PFSK-1 (cell line): ENCODE results near the gene CERS6.

Experiments used
- FOXP2 ChIP-seq: optimal IDR thresholded peaks from 2 replicates; pipeline ENCODE3; 2011; ENCODE audit warnings: borderline replicate concordance, control low read depth, inconsistent platforms; ENCODE audit not compliant: insufficient read depth; ENCODE audit errors: extremely low read length, extremely low read depth
- POLR2AphosphoS5 ChIP-seq: IDR thresholded peaks from 2 replicates; pipeline ENCODE4 v1.6.1; 2012; ENCODE audit warnings: low read depth, mild to moderate bottlenecking, control low read depth, low read length, moderate library complexity
- SIN3A ChIP-seq: IDR thresholded peaks from 2 replicates; pipeline ENCODE4 v1.6.1; 2012; ENCODE audit warnings: mild to moderate bottlenecking, low read length, moderate library complexity, borderline replicate concordance; ENCODE audit not compliant: insufficient read depth
- TAF1 ChIP-seq: IDR thresholded peaks from 2 replicates; pipeline ENCODE4 v1.6.1; 2012; ENCODE audit warnings: low read length, control low read depth, borderline replicate concordance; ENCODE audit not compliant: insufficient read depth
- TF ChIP-seq, protein P1 (sequence below), 2 experiments: IDR thresholded peaks; 2 replicates each; pipeline versions ENCODE4 v1.6.1 to v1.8.0; 2011 to 2012; ENCODE audit warnings: low read depth in 2 of 2, low read length in 2 of 2, control low read depth in 1 of 2, inconsistent platforms in 1 of 2, mild to moderate bottlenecking in 1 of 2, moderate library complexity in 1 of 2; ENCODE audit not compliant: insufficient read depth in 1 of 2

CERS6 gene

DNA sequence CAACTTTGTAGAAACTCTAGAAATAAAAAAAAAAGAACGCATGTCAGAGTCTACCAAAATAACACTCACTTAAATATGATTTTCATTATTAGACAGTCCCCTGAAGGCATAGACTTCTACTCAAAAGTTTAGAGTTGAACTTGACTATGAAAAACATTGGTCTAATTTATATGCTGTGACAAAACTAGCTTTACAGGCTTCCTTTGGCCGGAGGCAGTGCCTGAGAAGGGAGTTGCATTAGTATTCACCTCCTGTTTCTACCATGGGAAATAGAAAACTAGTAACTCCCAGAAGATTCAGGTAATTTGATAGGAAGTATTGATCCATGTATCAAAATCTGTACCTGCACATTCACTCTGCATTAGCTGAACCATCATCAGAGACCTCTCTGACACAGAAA, 182.9 kb downstream of the CERS6 start:
- TF ChIP-seq FOXP2 (no peak), SIN3A (no peak), POLR2AphosphoS5 (no peak), TAF1 (no peak)
- TF ChIP-seq, protein P1, sequence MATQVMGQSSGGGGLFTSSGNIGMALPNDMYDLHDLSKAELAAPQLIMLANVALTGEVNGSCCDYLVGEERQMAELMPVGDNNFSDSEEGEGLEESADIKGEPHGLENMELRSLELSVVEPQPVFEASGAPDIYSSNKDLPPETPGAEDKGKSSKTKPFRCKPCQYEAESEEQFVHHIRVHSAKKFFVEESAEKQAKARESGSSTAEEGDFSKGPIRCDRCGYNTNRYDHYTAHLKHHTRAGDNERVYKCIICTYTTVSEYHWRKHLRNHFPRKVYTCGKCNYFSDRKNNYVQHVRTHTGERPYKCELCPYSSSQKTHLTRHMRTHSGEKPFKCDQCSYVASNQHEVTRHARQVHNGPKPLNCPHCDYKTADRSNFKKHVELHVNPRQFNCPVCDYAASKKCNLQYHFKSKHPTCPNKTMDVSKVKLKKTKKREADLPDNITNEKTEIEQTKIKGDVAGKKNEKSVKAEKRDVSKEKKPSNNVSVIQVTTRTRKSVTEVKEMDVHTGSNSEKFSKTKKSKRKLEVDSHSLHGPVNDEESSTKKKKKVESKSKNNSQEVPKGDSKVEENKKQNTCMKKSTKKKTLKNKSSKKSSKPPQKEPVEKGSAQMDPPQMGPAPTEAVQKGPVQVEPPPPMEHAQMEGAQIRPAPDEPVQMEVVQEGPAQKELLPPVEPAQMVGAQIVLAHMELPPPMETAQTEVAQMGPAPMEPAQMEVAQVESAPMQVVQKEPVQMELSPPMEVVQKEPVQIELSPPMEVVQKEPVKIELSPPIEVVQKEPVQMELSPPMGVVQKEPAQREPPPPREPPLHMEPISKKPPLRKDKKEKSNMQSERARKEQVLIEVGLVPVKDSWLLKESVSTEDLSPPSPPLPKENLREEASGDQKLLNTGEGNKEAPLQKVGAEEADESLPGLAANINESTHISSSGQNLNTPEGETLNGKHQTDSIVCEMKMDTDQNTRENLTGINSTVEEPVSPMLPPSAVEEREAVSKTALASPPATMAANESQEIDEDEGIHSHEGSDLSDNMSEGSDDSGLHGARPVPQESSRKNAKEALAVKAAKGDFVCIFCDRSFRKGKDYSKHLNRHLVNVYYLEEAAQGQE (IDR thresholded peaks at IDR 0.05; ENCODE audit: insufficient read depth in 1 of 2, low read depth in 2 of 2, low read length in 2 of 2): no peak

DNA sequence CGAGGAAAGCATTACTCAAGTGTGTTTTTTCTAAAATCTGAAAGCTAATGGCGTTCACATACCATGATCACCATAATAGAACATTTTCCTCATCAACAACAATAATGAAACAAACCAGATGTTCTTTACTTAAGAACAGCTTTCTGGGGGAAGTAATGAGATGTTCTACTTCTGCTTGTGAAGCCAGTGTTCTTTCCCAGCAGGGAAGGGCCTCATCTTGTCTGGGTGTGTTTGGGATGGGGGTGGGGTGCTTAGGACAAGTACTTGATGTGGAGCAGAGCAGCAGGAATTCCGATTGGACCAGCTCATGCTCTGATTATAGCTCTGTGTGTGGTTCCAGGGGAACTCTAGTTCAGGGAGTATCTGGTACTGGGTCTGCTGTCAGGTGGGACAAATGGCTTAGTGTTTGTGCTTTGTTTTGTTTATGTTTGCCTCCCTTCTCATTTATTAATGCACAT, 183.4 kb downstream of the CERS6 start:
- TF ChIP-seq POLR2AphosphoS5 (no peak), FOXP2 (no peak), SIN3A (no peak), TAF1 (no peak)
- TF ChIP-seq, protein P1 (IDR thresholded peaks at IDR 0.05; ENCODE audit: insufficient read depth in 1 of 2, low read depth in 2 of 2, low read length in 2 of 2): no peak

DNA sequence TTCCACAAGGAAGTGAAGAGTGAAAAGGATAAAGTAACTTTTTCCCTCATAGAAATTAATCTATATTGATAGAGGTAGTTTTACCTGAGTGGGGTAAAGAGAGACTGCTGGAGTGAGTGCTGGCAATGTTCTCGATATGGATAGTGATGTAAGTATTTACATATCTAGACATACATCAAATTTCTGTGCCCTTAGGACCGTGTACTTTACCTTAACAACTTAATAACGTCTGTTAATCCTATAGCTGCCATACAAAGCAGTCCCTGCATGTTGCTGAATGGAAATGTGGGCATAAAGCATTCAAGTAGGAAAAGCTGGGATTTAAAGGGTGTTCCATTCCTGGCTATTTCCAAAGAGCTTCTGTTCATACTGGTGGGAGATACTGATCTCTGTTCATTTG, 184.0 kb downstream of the CERS6 start:
- TF ChIP-seq SIN3A: no peak
- no peak for TF ChIP-seq TAF1
- no peak for TF ChIP-seq POLR2AphosphoS5
- TF ChIP-seq, protein P1 (IDR thresholded peaks at IDR 0.05; ENCODE audit: insufficient read depth in 1 of 2, low read depth in 2 of 2, low read length in 2 of 2): no peak
- TF ChIP-seq FOXP2: no peak

DNA sequence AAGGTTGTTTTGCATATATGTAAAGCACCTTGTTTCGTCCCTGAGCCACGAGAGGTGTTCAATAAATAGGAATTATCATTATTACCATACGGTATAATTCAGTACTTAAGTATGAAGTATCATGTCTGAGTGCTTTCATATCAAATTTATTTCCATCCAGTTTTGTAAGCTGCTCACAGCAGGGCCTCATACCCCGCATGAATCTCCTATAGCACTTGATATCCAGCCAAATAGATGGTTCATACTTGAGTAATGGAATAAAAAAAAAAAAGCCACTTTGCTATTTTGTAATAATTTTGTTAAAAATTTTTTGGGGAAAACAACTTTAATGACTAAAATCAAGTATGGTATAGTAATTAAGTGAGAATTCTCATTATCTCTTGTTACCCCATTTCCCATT, 185.6 kb downstream of the CERS6 start:
- TF ChIP-seq, protein P1 (IDR thresholded peaks at IDR 0.05; ENCODE audit: insufficient read depth in 1 of 2, low read depth in 2 of 2, low read length in 2 of 2): no peak
- TF ChIP-seq TAF1: no peak
- TF ChIP-seq SIN3A: no peak
- no peak for TF ChIP-seq POLR2AphosphoS5
- TF ChIP-seq FOXP2: no peak

DNA sequence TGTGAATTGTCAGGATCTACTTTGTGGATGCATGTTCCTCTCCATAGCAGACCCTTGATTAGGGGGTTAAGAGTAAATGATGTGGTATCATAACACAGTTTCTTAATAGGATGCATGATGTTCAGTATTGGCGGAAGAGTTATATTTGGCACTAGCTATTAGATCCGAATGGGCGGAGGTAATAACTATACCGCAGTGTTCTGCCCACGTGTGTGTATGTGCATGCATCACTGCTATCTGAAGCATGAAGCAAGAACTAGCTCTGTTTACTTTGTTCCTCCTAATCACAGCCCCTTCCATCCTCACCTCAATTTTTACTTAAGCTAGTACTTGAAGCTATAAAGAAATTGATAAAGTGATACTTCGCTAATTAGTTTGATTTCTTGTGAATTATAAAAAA, 186.8 kb downstream of the CERS6 start:
- no peak for TF ChIP-seq TAF1
- no peak for TF ChIP-seq SIN3A
- no peak for TF ChIP-seq FOXP2
- TF ChIP-seq POLR2AphosphoS5: no peak
- TF ChIP-seq, protein P1 (IDR thresholded peaks at IDR 0.05; ENCODE audit: insufficient read depth in 1 of 2, low read depth in 2 of 2, low read length in 2 of 2): no peak
